ENCODE data around the gene MESP2. TPM values are rescaled to one million over a fixed set of nuclear protein-coding genes. Genes with fewer than 3 reads are reported as not detected.
A peak's percentile ranks its signal among the peaks of the same experiment; 100 is the strongest.
"Not testable (repeated sequence)": the region's sequence is repeated elsewhere in the genome, so short reads cannot be mapped to it uniquely, and the experiment has no call there.

Gene MESP2
- total and polyA plus RNA-seq, 5 experiments from 2014 or later: not detected

DNA sequence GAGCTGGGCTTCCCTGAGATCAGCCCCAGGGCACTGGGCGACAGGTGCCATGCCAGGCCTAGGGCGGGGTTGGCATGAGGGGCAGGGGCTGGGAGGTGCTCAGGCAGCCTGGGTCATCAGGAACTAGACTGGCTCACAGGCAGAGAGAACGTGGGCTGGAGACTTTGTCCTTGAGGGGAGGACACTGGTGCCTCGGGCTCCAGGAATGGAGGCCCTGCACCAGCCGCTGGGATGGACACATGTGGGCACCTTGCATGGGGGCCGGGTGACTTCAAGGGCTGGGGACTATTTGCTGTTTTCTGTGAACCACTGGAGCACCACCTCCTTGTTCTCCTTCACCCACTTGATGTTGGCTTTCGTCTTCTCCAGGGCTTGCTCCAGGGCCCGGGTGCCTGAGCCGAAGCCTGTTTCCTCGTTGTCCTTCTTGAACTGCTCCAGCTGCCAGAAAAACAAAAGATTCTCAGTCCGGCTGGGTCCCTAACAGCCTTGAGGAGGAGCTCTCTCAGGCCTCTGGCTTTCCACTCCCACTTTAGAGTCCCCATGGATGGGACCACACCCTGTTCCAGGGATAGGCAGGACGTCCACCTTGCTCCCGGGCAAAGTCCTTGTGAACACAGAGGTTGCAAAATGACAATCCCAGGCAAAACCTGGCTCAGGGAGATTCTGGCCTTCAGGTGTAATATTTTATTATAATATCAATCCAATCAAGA lies 9.1 kb downstream of the MESP2 start:
- peaks cover 0 to 12% (median 8%) of the 10 kb centered on the region in 9 donors for H3K9me3 Mint-ChIP-seq
- ATAC-seq (no peak), DNase-seq (no peak)
- POLR2A ChIA-PET: no interaction called here
- peaks cover 0 to 13% (median 1%) of the 10 kb centered on the region in 4 donors for H3K4me1 Mint-ChIP-seq
- H3K27ac Mint-ChIP-seq: no peak overlapping the region
- H3K27me3 Mint-ChIP-seq: peaks cover 4 to 19% (median 12%) of the 10 kb centered on the region in 5 donors
- H3K4me3 Mint-ChIP-seq: no peak overlapping the region
- peaks cover 0 to 11% (median 0%) of the 10 kb centered on the region in 3 donors for H3K36me3 Mint-ChIP-seq

DNA sequence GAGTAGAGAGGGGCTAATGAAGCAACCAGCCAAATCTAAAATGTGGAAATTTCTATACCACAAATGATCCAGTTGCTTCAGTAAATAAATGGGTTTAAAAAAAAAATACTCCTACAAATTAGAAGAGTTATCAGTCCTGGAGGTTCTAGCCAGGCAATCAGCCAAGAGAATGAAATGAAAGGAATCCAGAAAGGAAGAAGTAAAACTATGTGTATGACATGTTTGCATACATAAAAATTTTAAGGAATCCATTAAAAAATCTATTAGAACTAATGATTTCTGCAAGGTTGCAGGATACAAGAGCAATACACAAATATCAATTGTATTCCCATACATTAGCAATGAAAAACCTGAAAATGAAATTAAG lies 9.6 kb downstream of the MESP2 start:
- ATAC-seq: no peak
- Mint-ChIP-seq H3K27ac (no peak overlapping the region), H3K4me3 (no peak overlapping the region), H3K9me3 (peaks cover 0 to 12% (median 8%) of the 10 kb centered on the region in 9 donors), H3K27me3 (peaks cover 3 to 18% (median 8%) of the 10 kb centered on the region in 5 donors), H3K36me3 (peaks cover 0 to 11% (median 0%) of the 10 kb centered on the region in 3 donors), H3K4me1 (peaks cover 0 to 9% (median under 1%) of the 10 kb centered on the region in 4 donors)
- POLR2A ChIA-PET: no interaction called here
- no peak for DNase-seq

DNA sequence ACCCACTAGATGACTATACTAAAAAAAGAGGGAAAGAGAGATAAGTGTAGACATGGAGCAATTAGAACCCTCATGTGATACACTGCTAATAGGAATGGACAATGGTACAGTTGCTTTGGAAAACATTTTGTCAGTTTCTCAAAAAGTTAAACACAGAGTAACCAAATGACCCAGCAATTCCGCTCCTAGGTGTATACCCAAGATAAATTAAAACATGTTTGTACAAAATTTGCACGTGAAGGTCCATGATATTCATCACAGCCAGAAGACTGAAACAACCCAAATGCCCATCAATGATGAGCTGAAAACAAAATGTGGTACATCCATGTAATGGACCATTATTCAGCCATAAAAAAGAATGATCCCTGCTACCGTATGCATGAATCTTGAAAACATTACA lies 11.8 kb downstream of the MESP2 start:
- DNase-seq: no peak
- no peak overlapping the region for H3K4me3 Mint-ChIP-seq
- peaks cover 3 to 11% (median 7%) of the 10 kb centered on the region in 5 donors for H3K27me3 Mint-ChIP-seq
- H3K4me1 Mint-ChIP-seq: peaks cover 0 to 3% (median 0%) of the 10 kb centered on the region in 4 donors
- ATAC-seq: no peak
- no peak overlapping the region for H3K27ac Mint-ChIP-seq
- H3K9me3 Mint-ChIP-seq: peaks cover 0 to 12% (median 8%) of the 10 kb centered on the region in 9 donors
- H3K36me3 Mint-ChIP-seq: peaks cover 0 to 11% (median 0%) of the 10 kb centered on the region in 3 donors
- POLR2A ChIA-PET: no interaction called here

DNA sequence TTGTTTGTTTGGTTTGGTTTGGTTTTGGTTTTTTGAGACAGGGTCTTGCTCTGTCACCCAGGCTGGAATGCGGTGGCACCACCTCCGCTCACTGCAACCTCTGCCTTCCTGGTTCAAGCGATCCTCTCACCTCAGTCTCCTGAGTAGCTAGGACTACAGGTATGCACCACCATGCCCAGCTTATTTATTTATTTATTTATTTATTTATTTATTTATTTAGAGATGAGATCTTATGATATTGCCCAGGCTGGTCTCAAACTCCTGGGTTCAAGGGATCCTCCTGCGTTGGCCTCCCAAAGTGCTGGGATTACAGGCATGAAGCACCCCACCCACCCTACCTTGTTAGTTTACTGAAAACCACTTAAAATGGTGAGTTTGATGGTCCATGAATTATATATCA lies 12.5 kb downstream of the MESP2 start:
- DNase-seq, H3K27ac Mint-ChIP-seq, H3K4me3 Mint-ChIP-seq, POLR2A ChIA-PET, ATAC-seq, H3K4me1 Mint-ChIP-seq: not testable (repeated sequence)
- H3K36me3 Mint-ChIP-seq: peaks cover 0 to 11% (median 0%) of the 10 kb centered on the region in 3 donors
- H3K27me3 Mint-ChIP-seq: peaks cover 3 to 11% (median 7%) of the 10 kb centered on the region in 5 donors
- H3K9me3 Mint-ChIP-seq: peaks cover 0 to 12% (median 8%) of the 10 kb centered on the region in 9 donors

DNA sequence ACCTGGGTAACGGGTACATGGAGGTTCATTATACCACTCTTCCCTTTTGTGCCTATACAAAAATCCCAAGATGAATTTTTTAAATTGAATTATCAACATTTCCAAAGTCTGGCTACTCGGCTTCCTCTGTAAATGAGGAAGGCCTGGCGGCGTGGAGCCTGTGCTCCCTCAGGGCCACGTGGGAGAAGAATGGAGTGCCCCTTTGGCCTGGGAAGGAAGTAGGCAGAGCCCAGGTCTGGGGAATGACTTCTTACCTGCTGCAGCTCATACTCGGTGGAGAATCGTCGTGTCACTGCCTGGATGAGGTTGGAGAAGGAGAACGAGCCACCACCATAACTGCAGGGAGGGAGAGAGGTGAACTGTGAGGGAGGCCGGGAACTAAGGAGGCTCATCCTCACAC lies 14.1 kb downstream of the MESP2 start:
- POLR2A ChIA-PET: interaction anchor here (0.6 kb wide), 1 partner anchor 95 kb away, joined by 3 read pairs; no protein-coding TSS in a partner anchor
- Mint-ChIP-seq H3K27ac (peak overlapping the region in 2 of 10 donors; percentile 43 to 69), H3K4me1 (peaks cover 0 to 2% (median 0%) of the 10 kb centered on the region in 4 donors), H3K9me3 (peaks cover 1 to 17% (median 8%) of the 10 kb centered on the region in 9 donors), H3K27me3 (peaks cover 3 to 11% (median 7%) of the 10 kb centered on the region in 5 donors), H3K4me3 (no peak overlapping the region), H3K36me3 (peaks cover 0 to 12% (median 0%) of the 10 kb centered on the region in 3 donors)
- DNase-seq (no peak), ATAC-seq (no peak)

DNA sequence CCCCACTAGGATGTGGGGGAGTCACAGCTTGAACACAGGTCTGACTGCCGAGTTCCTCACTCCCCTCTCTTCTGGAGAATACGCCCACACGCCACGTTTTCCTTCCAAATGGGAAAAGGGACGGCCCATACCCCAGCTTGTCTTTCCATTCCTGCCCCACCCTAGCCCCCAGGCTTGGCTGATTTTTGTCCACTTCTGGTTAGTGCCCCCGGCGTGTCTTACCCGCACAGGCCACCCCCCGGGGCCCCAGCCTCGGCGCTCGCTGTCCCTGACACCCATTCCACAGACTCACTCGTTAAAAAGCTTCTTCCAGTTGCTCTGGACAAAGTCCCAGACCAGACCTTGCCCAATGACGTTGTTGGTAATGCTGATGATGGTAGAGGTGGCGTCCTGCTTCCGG lies 14.5 kb downstream of the MESP2 start:
- no peak overlapping the region for H3K4me3 Mint-ChIP-seq

DNA sequence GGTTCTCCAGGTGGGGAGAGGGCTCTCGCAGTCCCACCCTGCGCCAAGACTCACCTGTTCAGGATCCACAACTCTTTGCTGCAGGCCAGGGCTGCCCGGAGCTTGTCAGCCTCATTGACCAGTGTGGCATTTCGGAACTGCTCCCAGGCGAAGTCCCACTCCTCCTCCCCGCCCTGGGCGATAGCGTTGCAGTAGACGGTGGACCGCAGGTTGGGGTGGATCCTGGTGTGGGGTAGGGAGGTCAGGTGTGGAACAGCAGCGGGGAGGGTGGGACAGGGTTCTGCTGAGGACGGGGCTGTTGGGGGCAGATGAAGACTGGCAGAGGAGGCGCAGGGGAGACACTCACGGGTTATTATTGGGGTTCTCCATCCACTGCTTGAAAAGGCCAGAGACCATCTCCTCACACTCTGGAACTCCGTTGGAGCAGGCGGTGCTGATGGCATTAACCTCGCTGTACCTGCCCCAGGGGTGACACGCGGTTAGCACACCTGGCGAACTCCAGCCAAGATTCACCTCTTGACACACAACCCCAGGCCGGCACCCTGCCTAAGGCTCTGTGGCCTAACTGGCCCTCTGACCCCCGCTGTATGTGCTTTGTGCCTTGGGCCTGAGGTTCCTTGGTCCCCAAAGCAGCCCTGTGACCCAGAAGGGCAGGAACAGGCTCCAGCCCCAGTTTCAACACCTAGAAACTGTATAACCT lies 16.1 kb downstream of the MESP2 start:
- POLR2A ChIA-PET: no interaction called here
- Mint-ChIP-seq H3K27me3 (peaks cover 0 to 11% (median 5%) of the 10 kb centered on the region in 5 donors), H3K36me3 (peaks cover 0 to 22% (median 0%) of the 10 kb centered on the region in 3 donors), H3K27ac (no peak overlapping the region), H3K4me3 (no peak overlapping the region), H3K9me3 (peaks cover 1 to 35% (median 10%) of the 10 kb centered on the region in 9 donors), H3K4me1 (peaks cover 0 to 2% (median 0%) of the 10 kb centered on the region in 4 donors)
- no peak for DNase-seq
- no peak for ATAC-seq

More for the DNA sequence above, 14.5 kb downstream of the MESP2 start:
- peaks cover 2 to 11% (median 5%) of the 10 kb centered on the region in 5 donors for H3K27me3 Mint-ChIP-seq
- POLR2A ChIA-PET: no interaction called here
- H3K9me3 Mint-ChIP-seq: peaks cover 1 to 22% (median 8%) of the 10 kb centered on the region in 9 donors
- peaks cover 0 to 16% (median 0%) of the 10 kb centered on the region in 3 donors for H3K36me3 Mint-ChIP-seq
- H3K4me1 Mint-ChIP-seq: peaks cover 0 to 2% (median 0%) of the 10 kb centered on the region in 4 donors
- peak in 1 of 10 donors; percentile 10 for DNase-seq
- no peak for ATAC-seq
- H3K27ac Mint-ChIP-seq: no peak overlapping the region

DNA sequence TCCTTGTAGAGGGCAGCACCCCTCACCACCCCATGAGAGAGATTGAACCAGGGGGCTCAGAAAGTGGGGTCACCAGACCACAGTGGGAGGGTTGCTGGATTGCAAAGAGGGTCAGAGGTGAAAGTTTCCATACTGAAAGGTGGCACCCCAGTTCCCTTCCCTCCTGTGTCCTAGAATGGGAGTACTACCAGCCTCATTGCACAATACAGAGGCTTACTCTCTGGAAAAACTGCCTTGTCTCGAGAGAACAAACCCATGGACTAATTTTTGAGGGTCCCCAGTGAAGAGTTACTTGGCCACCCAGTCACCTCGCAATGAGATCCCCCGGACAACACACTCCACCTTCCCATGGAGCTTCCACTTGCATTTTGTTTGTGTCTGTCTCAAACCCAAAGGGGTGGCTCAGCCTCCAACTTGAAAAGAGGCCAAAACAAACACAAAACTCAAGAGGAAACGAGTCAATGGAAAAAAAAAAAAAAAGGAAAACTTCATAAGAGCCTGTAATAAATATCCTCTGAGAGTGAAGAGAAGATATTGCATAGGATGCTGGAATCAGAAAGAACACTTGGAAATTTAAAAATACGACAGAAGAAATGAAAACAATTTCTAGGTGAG lies 18.6 kb downstream of the MESP2 start:
- Mint-ChIP-seq H3K9me3 (peaks cover 0 to 25% (median 9%) of the 10 kb centered on the region in 9 donors), H3K27me3 (peaks cover 0 to 7% (median 0%) of the 10 kb centered on the region in 5 donors), H3K36me3 (peaks cover 0 to 12% (median 0%) of the 10 kb centered on the region in 3 donors), H3K27ac (no peak overlapping the region), H3K4me1 (peaks cover 0 to 2% (median 0%) of the 10 kb centered on the region in 4 donors), H3K4me3 (no peak overlapping the region)
- no peak for ATAC-seq
- no peak for DNase-seq
- POLR2A ChIA-PET: no interaction called here

DNA sequence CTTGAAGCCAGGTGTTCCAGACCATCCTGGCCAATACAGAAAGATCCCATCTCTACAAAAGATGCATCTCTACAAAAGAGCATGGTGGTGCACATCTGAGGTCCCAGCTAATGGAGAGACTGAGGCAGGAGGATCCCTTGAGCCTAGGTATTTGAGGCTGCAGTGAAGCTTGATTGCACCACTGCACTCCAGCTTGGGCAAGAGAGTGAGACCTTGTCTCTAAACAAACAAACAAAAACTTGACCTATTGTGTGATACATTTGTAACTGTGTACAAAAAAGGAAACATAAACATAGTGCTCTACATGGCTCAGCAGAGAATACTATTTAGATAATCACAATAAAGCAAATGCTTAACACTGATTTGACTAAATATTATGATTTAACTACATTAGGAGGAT lies 19.9 kb downstream of the MESP2 start:
- Mint-ChIP-seq H3K9me3 (peaks cover 0 to 25% (median 10%) of the 10 kb centered on the region in 9 donors), H3K27me3 (peaks cover 0 to 2% (median 0%) of the 10 kb centered on the region in 5 donors), H3K4me1 (peaks cover 0 to 2% (median 0%) of the 10 kb centered on the region in 4 donors), H3K4me3 (no peak overlapping the region), H3K27ac (no peak overlapping the region), H3K36me3 (peaks cover 0 to 12% (median 0%) of the 10 kb centered on the region in 3 donors)
- POLR2A ChIA-PET: no interaction called here
- ATAC-seq: no peak
- no peak for DNase-seq

DNA sequence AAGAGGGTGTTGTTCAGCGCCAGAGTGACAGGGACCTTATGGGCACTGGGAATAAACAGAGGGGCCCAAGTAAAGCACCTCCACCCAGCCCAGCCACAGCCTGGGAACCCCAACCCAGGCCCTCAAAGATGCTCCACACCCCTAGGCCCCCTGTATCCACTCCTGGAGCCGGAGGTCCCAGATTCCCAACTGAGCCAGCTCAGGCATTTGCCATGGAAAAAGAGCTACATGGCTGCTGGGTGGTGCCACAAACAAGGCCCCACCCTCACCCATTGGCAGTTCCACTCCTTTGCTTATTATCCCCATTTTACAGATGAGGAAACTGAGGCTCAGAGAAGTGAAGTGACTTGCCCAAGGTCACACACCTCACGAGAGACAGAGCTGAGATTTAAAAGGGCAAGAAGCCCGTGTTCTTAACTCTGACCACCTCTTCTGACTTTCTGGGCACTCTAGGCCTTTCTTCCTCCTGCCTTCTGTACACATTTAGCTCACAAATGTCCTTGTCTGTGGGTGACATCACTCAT lies 21.6 kb downstream of the MESP2 start:
- Mint-ChIP-seq H3K27ac (no peak overlapping the region), H3K4me3 (no peak overlapping the region), H3K4me1 (peaks cover 0 to 2% (median 0%) of the 10 kb centered on the region in 4 donors), H3K9me3 (peaks cover 0 to 25% (median 10%) of the 10 kb centered on the region in 9 donors), H3K36me3 (peaks cover 0 to 12% (median 0%) of the 10 kb centered on the region in 3 donors), H3K27me3 (peaks cover 2 to 15% (median 10%) of the 10 kb centered on the region in 5 donors)
- no peak for ATAC-seq
- DNase-seq: peak in 1 of 10 donors; percentile 53
- POLR2A ChIA-PET: no interaction called here

DNA sequence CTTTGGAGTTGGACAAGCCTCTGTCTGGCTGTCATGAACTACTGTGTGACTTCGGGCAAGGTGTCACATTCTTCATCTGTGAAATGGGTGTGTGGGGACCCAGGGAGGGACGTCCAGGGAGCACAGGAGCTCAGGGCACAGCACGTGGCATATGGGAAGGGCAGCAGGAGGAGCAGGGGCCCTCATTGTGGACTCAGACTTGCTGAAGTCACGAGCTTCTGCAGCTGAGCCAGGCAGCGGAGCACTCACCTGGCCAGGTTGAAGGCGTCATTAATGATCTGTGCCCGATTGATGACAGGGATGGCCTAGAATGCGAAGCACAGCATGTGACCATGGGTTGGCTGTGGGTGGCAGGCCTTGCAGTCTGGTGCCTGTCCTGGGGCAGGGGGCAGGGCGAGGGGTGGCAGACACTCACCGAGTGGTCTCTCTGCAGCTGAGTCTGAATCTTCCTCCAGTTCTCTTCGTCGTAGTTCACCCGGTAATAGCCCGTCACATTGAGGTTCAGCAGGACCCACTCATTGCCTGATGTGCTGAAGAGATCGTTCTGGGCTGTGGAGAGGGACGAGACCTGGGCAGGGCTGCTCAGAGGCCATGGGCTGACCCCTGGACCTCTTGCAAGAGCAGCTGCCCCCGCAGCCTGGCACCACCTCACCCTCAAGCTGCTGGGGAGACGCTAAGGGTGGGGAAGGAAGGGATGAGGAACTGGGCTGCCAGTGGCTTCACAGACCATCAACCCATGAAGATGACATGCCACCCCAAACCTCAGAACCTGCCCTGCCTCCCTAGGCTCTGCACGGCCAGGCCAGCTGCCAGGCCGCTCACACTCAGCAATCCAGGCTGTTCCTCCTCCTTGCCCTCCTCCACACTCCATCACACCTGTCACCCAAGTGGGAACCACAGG lies 23.1 kb downstream of the MESP2 start:
- Mint-ChIP-seq H3K27ac (peak overlapping the region in 1 of 10 donors; percentile 60), H3K9me3 (peaks cover 0 to 25% (median 10%) of the 10 kb centered on the region in 9 donors), H3K4me1 (no peaks in the 10 kb centered on the region), H3K36me3 (peaks cover 0 to 12% (median 0%) of the 10 kb centered on the region in 3 donors), H3K4me3 (no peak overlapping the region), H3K27me3 (peaks cover 1 to 15% (median 10%) of the 10 kb centered on the region in 5 donors)
- DNase-seq (peak in 1 of 10 donors; percentile 62), ATAC-seq (no peak)
- POLR2A ChIA-PET: no interaction called here
